ENCODE data around the gene ITK. TPM values are rescaled to one million over a fixed set of nuclear protein-coding genes. Genes with fewer than 3 reads are reported as not detected.

The ITK gene
- total RNA-seq, 4 donors from 2014 or later = 0.40 to 43.4 (median 5.0) TPM

- DNase-seq = no peak
- Histone ChIP-seq H3K4me1 (no peaks in the 10 kb centered on the region), H3K27me3 (no peaks in the 10 kb centered on the region), H3K9me3 (no peaks in the 10 kb centered on the region), H3K27ac (no peak overlapping the region), H3K36me3 (no peaks in the 10 kb centered on the region), H3K4me3 (no peak overlapping the region)
- in situ Hi-C loops (cut with MboI; ENCODE audit: low pct_ligation_motif_present in 1 of 4, low pct_unique_long_range_greater_than_20kb in 1 of 4, low sequenced_read_pairs in 3 of 4) (no loop called here), intact Hi-C loops (cut with DNase I; ENCODE audit: low total_unique reads) (no loop called here)
- TF ChIP-seq EP300 (IDR thresholded peaks at IDR 0.05; ENCODE audit: low read depth) (no peak), CTCF (IDR thresholded peaks at IDR 0.05) (no peak), POLR2A (IDR thresholded peaks at IDR 0.05) (no peak), POLR2AphosphoS5 (IDR thresholded peaks at IDR 0.05) (no peak)
- WGBS, 2 donors (ENCODE audit: low coverage in 1 of 2) = 71 to 72% methylated on average over 6 to 10 of the region's 10 CpGs
Measured at GRCh38 chr5:157222506-157223230, 42.0 kb downstream of the ITK start.

- no peak for DNase-seq
- in situ Hi-C loops (cut with MboI; ENCODE audit: low pct_ligation_motif_present in 1 of 4, low pct_unique_long_range_greater_than_20kb in 1 of 4, low sequenced_read_pairs in 3 of 4) (no loop called here), intact Hi-C loops (cut with DNase I; ENCODE audit: low total_unique reads) (no loop called here)
- WGBS, 2 donors (ENCODE audit: low coverage in 1 of 2) = 67 to 74% methylated on average over 6 of the region's 6 CpGs
- no peaks in the 10 kb centered on the region for H3K9me3 ChIP-seq
- no peaks in the 10 kb centered on the region for H3K4me1 ChIP-seq
- no peak overlapping the region for H3K4me3 ChIP-seq
- H3K27ac ChIP-seq = no peak overlapping the region
- no peaks in the 10 kb centered on the region for H3K36me3 ChIP-seq
- TF ChIP-seq POLR2AphosphoS5 (IDR thresholded peaks at IDR 0.05) = no peak
- no peak for TF ChIP-seq EP300 (IDR thresholded peaks at IDR 0.05; ENCODE audit: low read depth)
- TF ChIP-seq POLR2A (IDR thresholded peaks at IDR 0.05) = no peak
- no peak for TF ChIP-seq CTCF (IDR thresholded peaks at IDR 0.05)
- H3K27me3 ChIP-seq = no peaks in the 10 kb centered on the region
Measured at GRCh38 chr5:157225469-157226422, 45.1 kb downstream of the ITK start.

- in situ Hi-C loops (cut with MboI; ENCODE audit: low pct_ligation_motif_present in 1 of 4, low pct_unique_long_range_greater_than_20kb in 1 of 4, low sequenced_read_pairs in 3 of 4) = no loop called here
Measured at GRCh38 chr5:157230610-157231009, 50.0 kb downstream of the ITK start.

More at GRCh38 chr5:157230610-157231009, 50.0 kb downstream of the ITK start:
- TF ChIP-seq EP300 (IDR thresholded peaks at IDR 0.05; ENCODE audit: low read depth) (no peak), POLR2AphosphoS5 (IDR thresholded peaks at IDR 0.05) (no peak), POLR2A (IDR thresholded peaks at IDR 0.05) (no peak), CTCF (IDR thresholded peaks at IDR 0.05) (no peak)
- DNase-seq = no peak
- no peaks in the 10 kb centered on the region for H3K4me1 ChIP-seq
- H3K4me3 ChIP-seq = no peak overlapping the region
- no peaks in the 10 kb centered on the region for H3K9me3 ChIP-seq
- H3K27ac ChIP-seq = no peak overlapping the region
- intact Hi-C loops (cut with DNase I; ENCODE audit: low total_unique reads) = no loop called here
- no peaks in the 10 kb centered on the region for H3K36me3 ChIP-seq
- H3K27me3 ChIP-seq = no peaks in the 10 kb centered on the region

Data from transverse colon (tissue), 4 donors.